Measurements from ENCODE around the gene HSCB.

Gene HSCB

GRCh38 chr22:28795932-28796856 lies 54.4 kb downstream of the HSCB start:
- H3K4me1 ChIP-seq, result peaks cover 13% of the 10 kb centered on the region
- no peak for TF ChIP-seq CTCF (IDR thresholded peaks at IDR 0.05)
- H3K9ac ChIP-seq, result no peak overlapping the region
- no peak overlapping the region for H3K4me3 ChIP-seq (ENCODE audit: low read depth, low read length)
- no peak overlapping the region for H2AFZ ChIP-seq
- H3K79me2 ChIP-seq, result peaks cover 17% of the 10 kb centered on the region
- no peaks in the 10 kb centered on the region for H3K27me3 ChIP-seq (ENCODE audit: control insufficient read depth, insufficient read depth, low read length)
- no peak overlapping the region for H3K4me2 ChIP-seq (ENCODE audit: low read length)
- no peaks in the 10 kb centered on the region for H3K9me3 ChIP-seq (ENCODE audit: control insufficient read depth, low read length)
- peak overlapping the region; percentile 9 for H3K27ac ChIP-seq
- H3K36me3 ChIP-seq (ENCODE audit: control insufficient read depth, insufficient read depth, low read length), result no peaks in the 10 kb centered on the region

GRCh38 chr22:28798810-28799605 lies 57.2 kb downstream of the HSCB start:
- H3K27ac ChIP-seq, result peak overlapping the region; percentile 99

GRCh38 chr22:28799606-28800307 lies 57.9 kb downstream of the HSCB start:
- peak overlapping the region; percentile 94 for H3K4me3 ChIP-seq (ENCODE audit: low read depth, low read length)
- H3K27ac ChIP-seq, result peak overlapping the region; percentile 99
- peaks cover 17% of the 10 kb centered on the region for H3K79me2 ChIP-seq
- no peaks in the 10 kb centered on the region for H3K9me3 ChIP-seq (ENCODE audit: control insufficient read depth, low read length)
- no peak for TF ChIP-seq CTCF (IDR thresholded peaks at IDR 0.05)
- no peaks in the 10 kb centered on the region for H3K36me3 ChIP-seq (ENCODE audit: control insufficient read depth, insufficient read depth, low read length)
- no peaks in the 10 kb centered on the region for H3K27me3 ChIP-seq (ENCODE audit: control insufficient read depth, insufficient read depth, low read length)
- H3K9ac ChIP-seq, result peak overlapping the region; percentile 99
- H3K4me2 ChIP-seq (ENCODE audit: low read length), result peak overlapping the region; percentile 78
- peak overlapping the region; percentile 89 for H2AFZ ChIP-seq
- peaks cover 17% of the 10 kb centered on the region for H3K4me1 ChIP-seq

More at GRCh38 chr22:28798810-28799605, 57.2 kb downstream of the HSCB start:
- H3K4me3 ChIP-seq (ENCODE audit: low read depth, low read length), result peak overlapping the region; percentile 94
- H3K9ac ChIP-seq, result peak overlapping the region; percentile 99
- no peak overlapping the region for H2AFZ ChIP-seq
- H3K36me3 ChIP-seq (ENCODE audit: control insufficient read depth, insufficient read depth, low read length), result no peaks in the 10 kb centered on the region
- H3K79me2 ChIP-seq, result peaks cover 17% of the 10 kb centered on the region
- peaks cover 17% of the 10 kb centered on the region for H3K4me1 ChIP-seq
- no peak for TF ChIP-seq CTCF (IDR thresholded peaks at IDR 0.05)
- no peaks in the 10 kb centered on the region for H3K9me3 ChIP-seq (ENCODE audit: control insufficient read depth, low read length)
- H3K27me3 ChIP-seq (ENCODE audit: control insufficient read depth, insufficient read depth, low read length), result no peaks in the 10 kb centered on the region
- peak overlapping the region; percentile 78 for H3K4me2 ChIP-seq (ENCODE audit: low read length)

GRCh38 chr22:28800308-28801041 lies 58.6 kb downstream of the HSCB start, which contains the start of gene XBP1:
Gene XBP1, minus strand, starts transcription at chr22:28800569.
- Histone ChIP-seq H3K9me3 (ENCODE audit: control insufficient read depth, low read length) (no peaks in the 10 kb centered on the region), H3K27me3 (ENCODE audit: control insufficient read depth, insufficient read depth, low read length) (no peaks in the 10 kb centered on the region), H2AFZ (peak within 1 kb of the TSS; percentile 89), H3K4me2 (ENCODE audit: low read length) (peak within 1 kb of the TSS; percentile 78), H3K27ac (peak within 1 kb of the TSS; percentile 99), H3K36me3 (ENCODE audit: control insufficient read depth, insufficient read depth, low read length) (no peaks in the 10 kb centered on the region), H3K4me3 (ENCODE audit: low read depth, low read length) (peak within 1 kb of the TSS; percentile 94), H3K79me2 (peaks cover 17% of the 10 kb centered on the region), H3K9ac (peak within 1 kb of the TSS; percentile 99), H3K4me1 (peaks cover 13% of the 10 kb centered on the region)
- TF ChIP-seq CTCF (IDR thresholded peaks at IDR 0.05), result no peak

Data from parathyroid adenoma (tissue), 2 donors.